Panc1 (cell line): ENCODE measurements around the gene CFAP299. TPM values are rescaled to one million over a fixed set of nuclear protein-coding genes. Genes with fewer than 3 reads are reported as not detected.

Source experiments
- ATAC-seq: fragments of 200-7000 bp; cut with Tn5 transposase; 2 replicates; pipeline ENCODE4 v1.9.1; 2020; ENCODE audit warnings: mild to moderate bottlenecking, moderate library complexity
- BruUV-seq: library from RNA; stranded (reverse); fragments of 400-500 nt; replicated peaks from 2 replicates; lab custom pipeline; 2021; lab: Mats Ljungman, UMichigan
- CTCF ChIA-PET: fragments of 300-600 bp; sonication (Branson Sonifier 250); formaldehyde crosslinking; loops from one replicate; lab custom pipeline; 2022; ENCODE audit warnings: antibody characterized with exemption; lab: Charles Lee
- POLR2A ChIA-PET: fragments of 300-600 bp; sonication (Branson Sonifier 250); formaldehyde crosslinking; loops from one replicate; lab custom pipeline; 2022; ENCODE audit warnings: antibody characterized with exemption; lab: Charles Lee
- DNase-seq: peaks from one replicate; pipeline ENCODE4 v3.0.0-alpha.2; 2010; ENCODE audit warnings: low read depth, low spot score
- H3K27ac ChIP-seq: 2 replicates; pipeline ENCODE4 v1.5.1; 2011; ENCODE audit warnings: mild to moderate bottlenecking, low read length, inconsistent platforms
- H3K27me3 ChIP-seq: fragments of 200-500 bp; sonication (Bioruptor generic); 2 replicates; pipeline ENCODE4 v1.6.0; 2014; ENCODE audit warnings: low read length, inconsistent platforms; ENCODE audit not compliant: control insufficient read depth, insufficient read depth
- H3K36me3 ChIP-seq: fragments of 200-500 bp; sonication (Bioruptor generic); 2 replicates; pipeline ENCODE4 v1.5.1; 2014; ENCODE audit warnings: inconsistent platforms, mild to moderate bottlenecking, low read length, moderate library complexity; ENCODE audit not compliant: control insufficient read depth, insufficient read depth
- H3K4me1 ChIP-seq: 2 replicates; pipeline ENCODE4 v1.5.1; 2011; ENCODE audit warnings: inconsistent platforms, mild to moderate bottlenecking, low read length, moderate library complexity; ENCODE audit not compliant: control insufficient read depth, insufficient read depth
- H3K4me3 ChIP-seq, 2 experiments: 2 replicates each; pipeline ENCODE4 v1.5.1; 2011 to 2012; ENCODE audit warnings: low read depth in 2 of 2, low read length in 2 of 2, mild to moderate bottlenecking in 2 of 2, inconsistent platforms in 1 of 2, moderate library complexity in 1 of 2
- H3K9me3 ChIP-seq: fragments of 200-500 bp; sonication (Bioruptor generic); 2 replicates; pipeline ENCODE4 v1.5.1; 2014; ENCODE audit warnings: low read depth, mild to moderate bottlenecking, inconsistent platforms, low read length, moderate library complexity; ENCODE audit not compliant: control insufficient read depth, insufficient read depth
- POLR2AphosphoS5 ChIP-seq: IDR thresholded peaks from 2 replicates; pipeline ENCODE4 v1.6.1; 2012; ENCODE audit warnings: mild to moderate bottlenecking, low read depth, low read length, moderate library complexity
- SIN3A ChIP-seq: IDR thresholded peaks from 2 replicates; pipeline ENCODE4 v1.6.1; 2012; ENCODE audit warnings: low read depth, mild to moderate bottlenecking, low read length, moderate library complexity, borderline replicate concordance; ENCODE audit not compliant: insufficient read depth
- TCF7L2 ChIP-seq: IDR thresholded peaks from 2 replicates; pipeline ENCODE4 v1.6.1; 2011; ENCODE audit warnings: mild to moderate bottlenecking, low read depth, low read length, inconsistent platforms
- in situ Hi-C: cut with HindIII; loops from 2 replicates; pipeline ENCODE4 v1.10.0; 2016; ENCODE audit warnings: low sequenced_read_pairs, low pct_unique_long_range_greater_than_20kb
- intact Hi-C: fragments of 100-400 bp; cut with micrococcal nuclease; formaldehyde crosslinking; loops from one replicate; pipeline ENCODE4 v1.10.0; 2022; ENCODE audit not compliant: unreplicated experiment
- total RNA-seq: library from RNA; stranded (reverse); gene quantifications from one replicate; pipeline ENCODE4 v1.2.1, GENCODE V29; 2021; ENCODE audit not compliant: unreplicated experiment
- TF ChIP-seq, protein P1 (sequence below), 2 experiments: IDR thresholded peaks; 2 replicates each; pipeline ENCODE4 v1.6.1; 2011 to 2012; ENCODE audit warnings: low read depth in 2 of 2, control low read depth in 1 of 2, low read length in 1 of 2, mild to moderate bottlenecking in 1 of 2, moderate library complexity in 1 of 2; ENCODE audit not compliant: insufficient read depth in 1 of 2
- TF ChIP-seq, protein P2 (sequence below): fragments of 450-650 bp; IDR thresholded peaks from 2 replicates; pipeline ENCODE4 v1.5.1; 2017; ENCODE audit warnings: mild to moderate bottlenecking

The CFAP299 gene
- total RNA-seq, 1 experiment from 2014 or later: not detected

DNA sequence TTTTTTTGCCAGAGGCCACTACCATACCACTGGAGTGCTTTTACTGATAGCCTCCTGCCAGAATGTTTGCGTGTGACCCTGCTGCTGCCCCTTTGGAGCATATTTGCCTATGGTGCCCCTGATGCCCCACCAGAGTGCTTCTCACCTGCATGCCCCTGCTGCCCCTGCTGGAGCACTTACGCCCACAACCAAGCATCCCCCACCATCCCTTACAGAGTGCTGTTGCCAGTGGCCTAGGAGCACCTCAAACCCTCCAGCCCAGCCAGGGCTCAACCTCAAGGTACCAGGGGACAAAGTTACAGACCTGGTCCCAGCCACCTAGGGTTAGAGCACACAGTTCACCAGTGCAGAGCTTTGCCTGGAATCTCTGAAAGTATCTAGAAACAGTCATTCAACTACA, 207.2 kb downstream of the CFAP299 start:
- TF ChIP-seq, protein P1, sequence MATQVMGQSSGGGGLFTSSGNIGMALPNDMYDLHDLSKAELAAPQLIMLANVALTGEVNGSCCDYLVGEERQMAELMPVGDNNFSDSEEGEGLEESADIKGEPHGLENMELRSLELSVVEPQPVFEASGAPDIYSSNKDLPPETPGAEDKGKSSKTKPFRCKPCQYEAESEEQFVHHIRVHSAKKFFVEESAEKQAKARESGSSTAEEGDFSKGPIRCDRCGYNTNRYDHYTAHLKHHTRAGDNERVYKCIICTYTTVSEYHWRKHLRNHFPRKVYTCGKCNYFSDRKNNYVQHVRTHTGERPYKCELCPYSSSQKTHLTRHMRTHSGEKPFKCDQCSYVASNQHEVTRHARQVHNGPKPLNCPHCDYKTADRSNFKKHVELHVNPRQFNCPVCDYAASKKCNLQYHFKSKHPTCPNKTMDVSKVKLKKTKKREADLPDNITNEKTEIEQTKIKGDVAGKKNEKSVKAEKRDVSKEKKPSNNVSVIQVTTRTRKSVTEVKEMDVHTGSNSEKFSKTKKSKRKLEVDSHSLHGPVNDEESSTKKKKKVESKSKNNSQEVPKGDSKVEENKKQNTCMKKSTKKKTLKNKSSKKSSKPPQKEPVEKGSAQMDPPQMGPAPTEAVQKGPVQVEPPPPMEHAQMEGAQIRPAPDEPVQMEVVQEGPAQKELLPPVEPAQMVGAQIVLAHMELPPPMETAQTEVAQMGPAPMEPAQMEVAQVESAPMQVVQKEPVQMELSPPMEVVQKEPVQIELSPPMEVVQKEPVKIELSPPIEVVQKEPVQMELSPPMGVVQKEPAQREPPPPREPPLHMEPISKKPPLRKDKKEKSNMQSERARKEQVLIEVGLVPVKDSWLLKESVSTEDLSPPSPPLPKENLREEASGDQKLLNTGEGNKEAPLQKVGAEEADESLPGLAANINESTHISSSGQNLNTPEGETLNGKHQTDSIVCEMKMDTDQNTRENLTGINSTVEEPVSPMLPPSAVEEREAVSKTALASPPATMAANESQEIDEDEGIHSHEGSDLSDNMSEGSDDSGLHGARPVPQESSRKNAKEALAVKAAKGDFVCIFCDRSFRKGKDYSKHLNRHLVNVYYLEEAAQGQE (IDR thresholded peaks at IDR 0.05; ENCODE audit: insufficient read depth in 1 of 2, low read depth in 2 of 2, low read length in 1 of 2): no peak
- TF ChIP-seq POLR2AphosphoS5: no peak
- TF ChIP-seq SIN3A: no peak
- TF ChIP-seq TCF7L2: no peak
- TF ChIP-seq, protein P2, sequence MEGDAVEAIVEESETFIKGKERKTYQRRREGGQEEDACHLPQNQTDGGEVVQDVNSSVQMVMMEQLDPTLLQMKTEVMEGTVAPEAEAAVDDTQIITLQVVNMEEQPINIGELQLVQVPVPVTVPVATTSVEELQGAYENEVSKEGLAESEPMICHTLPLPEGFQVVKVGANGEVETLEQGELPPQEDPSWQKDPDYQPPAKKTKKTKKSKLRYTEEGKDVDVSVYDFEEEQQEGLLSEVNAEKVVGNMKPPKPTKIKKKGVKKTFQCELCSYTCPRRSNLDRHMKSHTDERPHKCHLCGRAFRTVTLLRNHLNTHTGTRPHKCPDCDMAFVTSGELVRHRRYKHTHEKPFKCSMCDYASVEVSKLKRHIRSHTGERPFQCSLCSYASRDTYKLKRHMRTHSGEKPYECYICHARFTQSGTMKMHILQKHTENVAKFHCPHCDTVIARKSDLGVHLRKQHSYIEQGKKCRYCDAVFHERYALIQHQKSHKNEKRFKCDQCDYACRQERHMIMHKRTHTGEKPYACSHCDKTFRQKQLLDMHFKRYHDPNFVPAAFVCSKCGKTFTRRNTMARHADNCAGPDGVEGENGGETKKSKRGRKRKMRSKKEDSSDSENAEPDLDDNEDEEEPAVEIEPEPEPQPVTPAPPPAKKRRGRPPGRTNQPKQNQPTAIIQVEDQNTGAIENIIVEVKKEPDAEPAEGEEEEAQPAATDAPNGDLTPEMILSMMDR: no peak
- ChIA-PET POLR2A (no interaction called here), CTCF (no interaction called here)
- intact Hi-C loops (no loop called here), in situ Hi-C loops (no loop called here)
- DNase-seq (no peak), ATAC-seq (no peak)
- Histone ChIP-seq H3K27me3 (no peaks in the 10 kb centered on the region), H3K4me1 (no peaks in the 10 kb centered on the region), H3K27ac (no peak overlapping the region), H3K4me3 (no peak overlapping the region), H3K9me3 (no peaks in the 10 kb centered on the region), H3K36me3 (no peaks in the 10 kb centered on the region)
- BruUV-seq: no TSS peak

DNA sequence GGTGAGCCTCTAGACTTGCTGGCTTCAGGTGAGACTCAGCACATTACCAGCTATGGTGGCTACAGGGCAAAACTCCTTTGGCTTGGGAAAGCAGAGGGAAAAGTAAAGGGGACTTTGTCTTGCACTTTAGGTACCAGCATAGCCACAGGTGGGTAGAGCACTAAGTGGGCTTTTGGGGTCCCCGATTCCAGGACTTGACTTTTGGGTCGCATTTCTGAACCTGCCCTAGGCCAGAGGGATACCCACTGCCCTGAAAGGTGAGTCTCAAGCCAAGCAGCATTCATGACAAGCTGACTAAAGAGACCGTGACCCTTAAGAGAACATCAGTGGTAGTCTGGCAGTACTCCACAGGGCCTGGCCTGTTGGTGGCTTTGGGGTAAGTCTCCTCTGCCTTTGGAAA, 224.8 kb downstream of the CFAP299 start:
- CTCF ChIA-PET: no interaction called here
- in situ Hi-C loops: no loop called here
- POLR2A ChIA-PET: no interaction called here
- H3K27me3 ChIP-seq: no peaks in the 10 kb centered on the region
- intact Hi-C loops: no loop called here
- BruUV-seq: no TSS peak
- ATAC-seq (no peak), DNase-seq (no peak)
- no peak overlapping the region for H3K4me3 ChIP-seq
- H3K27ac ChIP-seq: no peak overlapping the region
- H3K4me1 ChIP-seq: no peaks in the 10 kb centered on the region
- no peak for TF ChIP-seq POLR2AphosphoS5
- TF ChIP-seq SIN3A: no peak
- no peak for TF ChIP-seq TCF7L2
- TF ChIP-seq, protein P1 (IDR thresholded peaks at IDR 0.05; ENCODE audit: insufficient read depth in 1 of 2, low read depth in 2 of 2, low read length in 1 of 2): no peak
- TF ChIP-seq, protein P2: no peak
- no peaks in the 10 kb centered on the region for H3K9me3 ChIP-seq
- no peaks in the 10 kb centered on the region for H3K36me3 ChIP-seq
